ENCODE data around the gene ING5.

ING5 gene

GRCh38 chr2:241708879-241709278 is 7.0 kb downstream of the ING5 start:
- no peak for DNase-seq

- DNase-seq, result no peak
These were observed 17.3 kb downstream of the ING5 start for GRCh38 chr2:241719093-241719492.

DNA sequence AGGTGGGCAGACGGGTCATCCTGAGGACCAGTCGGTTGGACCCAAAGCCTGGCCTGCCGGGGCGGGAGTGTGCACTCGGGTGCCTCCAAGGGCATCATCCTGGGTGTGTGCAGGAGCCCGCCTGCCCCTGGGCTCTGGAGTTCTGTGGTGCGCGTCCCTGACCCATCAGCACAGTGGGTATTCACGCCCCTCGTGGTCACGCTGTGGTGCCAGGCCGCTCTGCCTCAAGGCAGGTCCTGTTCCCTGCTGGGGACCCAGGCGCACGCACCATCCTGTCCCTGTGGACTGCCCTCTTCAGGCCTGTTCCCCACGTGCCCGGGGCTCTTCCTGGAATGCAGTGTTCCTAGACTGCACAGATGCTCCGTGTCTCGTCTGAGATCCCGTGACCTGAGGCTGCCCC is 18.3 kb downstream of the ING5 start:
- no peak for DNase-seq

DNA sequence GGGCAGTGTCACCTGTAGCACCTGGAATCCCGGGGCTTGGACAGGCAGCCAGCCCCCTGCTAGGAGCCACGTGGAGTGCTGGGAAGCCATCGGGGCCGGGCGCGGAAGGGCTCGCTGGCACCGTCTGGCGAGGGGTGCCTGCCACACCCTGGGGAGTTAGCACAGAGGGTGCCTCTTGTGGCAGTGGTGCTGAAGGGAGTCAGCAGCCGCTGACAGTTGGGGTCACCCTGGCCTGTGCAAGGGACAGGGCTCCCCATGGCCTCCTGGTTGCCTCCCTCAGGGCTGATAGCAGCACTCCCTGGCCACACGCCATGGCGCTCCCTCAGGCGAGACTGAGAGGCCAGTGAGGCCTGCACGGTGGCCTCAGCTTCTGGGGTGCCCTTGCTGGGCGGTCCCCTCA is 18.7 kb downstream of the ING5 start:
- DNase-seq, result no peak

GRCh38 chr2:241721852-241722251 is 20.0 kb downstream of the ING5 start:
- no peak for DNase-seq

GRCh38 chr2:241722896-241723454 is 21.1 kb downstream of the ING5 start:
- DNase-seq, result no peak

- DNase-seq, result no peak
These were observed 22.6 kb downstream of the ING5 start for GRCh38 chr2:241724259-241724974.

GRCh38 chr2:241724975-241725870 is 23.4 kb downstream of the ING5 start:
- no peak for DNase-seq

- no peak for DNase-seq
These were observed 24.6 kb downstream of the ING5 start for GRCh38 chr2:241726459-241726858.

- DNase-seq, result no peak
These were observed 26.2 kb downstream of the ING5 start for GRCh38 chr2:241728000-241728399.

DNA sequence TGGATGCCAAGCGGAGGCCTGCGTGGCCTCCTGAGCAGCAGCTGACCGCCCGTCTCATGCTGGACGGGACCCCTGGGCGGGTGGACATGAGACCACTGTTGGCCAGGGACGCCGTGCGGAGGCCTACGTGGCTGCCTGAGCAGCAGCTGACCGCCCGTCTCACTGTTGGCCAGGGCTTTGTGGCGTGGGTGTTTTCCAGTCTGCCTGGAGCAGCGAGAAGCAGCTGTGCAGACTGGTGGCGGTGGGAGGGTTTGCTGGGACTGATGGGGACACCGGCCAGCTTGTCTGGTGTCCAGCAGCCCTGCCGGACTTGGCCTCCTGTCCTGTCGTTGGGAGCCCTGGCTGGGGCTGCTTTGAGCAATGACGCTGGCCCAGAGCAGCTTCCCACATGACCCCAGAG is 26.8 kb downstream of the ING5 start:
- DNase-seq, result no peak

DNA sequence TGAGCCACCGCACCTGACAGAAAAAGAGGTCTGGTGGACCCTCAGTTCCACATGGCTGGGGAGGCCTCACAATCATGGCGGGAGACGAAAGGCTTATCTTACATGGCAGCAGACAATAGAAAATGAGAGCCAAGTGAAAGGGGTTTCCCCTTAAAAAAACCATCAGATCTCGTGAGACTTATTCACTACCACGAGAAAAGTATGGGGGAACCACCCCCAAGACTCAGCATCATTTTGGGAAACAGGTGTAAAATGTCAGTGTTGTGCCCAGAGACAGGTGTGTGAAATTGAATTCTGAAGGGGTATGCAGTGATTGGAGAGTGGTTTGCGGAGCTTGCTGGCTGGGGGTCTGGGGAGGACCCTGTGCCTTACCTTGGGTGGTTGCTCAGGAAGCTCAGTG is 28.0 kb downstream of the ING5 start:
- DNase-seq, result no peak

- no peak for DNase-seq
These were observed 28.9 kb downstream of the ING5 start for GRCh38 chr2:241730671-241731293.

DNA sequence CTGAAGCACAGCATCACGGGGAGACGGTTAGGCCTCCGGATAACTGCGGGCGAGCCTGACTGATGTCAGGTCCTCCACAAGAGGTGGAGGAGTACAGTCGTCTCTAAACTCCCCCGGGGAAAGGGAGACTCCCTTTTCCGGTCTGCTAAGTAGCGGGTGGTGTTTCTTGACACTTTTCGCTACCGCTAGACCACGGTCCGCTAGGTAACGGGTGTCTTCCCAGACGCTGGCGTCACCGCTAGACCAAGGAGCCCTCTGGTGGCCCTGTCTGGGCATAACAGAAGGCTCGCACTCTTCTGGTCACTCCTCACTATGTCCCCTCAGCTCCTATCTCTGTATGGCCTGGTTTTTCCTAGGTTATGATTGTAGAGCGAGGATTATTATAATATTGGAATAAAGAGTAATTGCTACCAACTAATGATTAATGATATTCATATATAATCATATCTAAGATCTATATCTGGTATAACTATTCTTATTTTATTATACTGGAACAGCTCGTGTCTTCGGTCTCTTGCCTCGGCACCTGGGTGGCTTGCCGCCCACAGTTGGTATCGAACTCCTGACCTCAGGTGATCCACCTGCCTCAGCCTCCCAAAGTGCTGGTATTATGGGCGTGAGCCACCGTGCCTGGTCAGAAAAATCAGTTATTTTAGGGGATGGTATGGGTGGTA is 30.8 kb downstream of the ING5 start:
- DNase-seq, result peak; percentile 38

DNA sequence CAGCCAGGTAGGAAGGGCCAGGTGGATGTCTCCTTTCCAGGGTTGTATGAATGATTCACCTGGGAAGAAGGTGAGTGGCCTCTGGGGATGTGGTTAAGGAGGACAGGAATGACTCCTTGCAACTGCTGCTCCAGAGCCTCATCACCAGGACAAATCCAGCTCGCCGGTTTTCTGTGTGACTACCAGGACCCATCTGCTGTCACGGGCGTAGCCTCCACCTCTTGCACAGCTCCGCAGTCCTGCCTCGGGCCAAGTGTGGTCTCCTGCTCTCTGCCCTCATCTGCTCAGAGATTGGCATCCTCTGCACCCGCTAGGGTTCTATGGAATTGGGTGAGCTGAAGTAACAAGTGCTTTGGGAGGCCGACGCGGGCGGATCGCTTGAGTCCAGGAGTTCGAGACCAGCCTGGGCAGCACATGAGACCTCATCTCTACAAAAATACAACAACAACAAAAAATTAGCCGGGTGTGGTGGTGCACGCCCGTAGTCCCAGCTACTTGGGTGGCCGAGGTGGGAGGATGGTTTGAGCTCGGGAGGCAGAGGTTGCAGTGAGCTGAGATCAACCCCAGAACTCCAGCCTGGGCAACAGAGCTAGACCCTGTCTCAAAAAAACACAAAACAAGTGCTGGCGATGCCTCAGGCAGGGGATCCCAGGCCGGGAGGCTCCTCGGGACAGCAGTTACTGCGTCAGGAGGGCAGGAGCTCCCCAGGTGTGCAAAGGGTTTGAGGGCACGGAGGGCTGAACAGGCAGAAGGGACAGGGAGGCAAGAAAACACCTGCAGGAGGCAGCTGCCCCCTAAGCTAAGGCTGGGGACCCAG is 31.8 kb downstream of the ING5 start:
- peak; percentile 17 for DNase-seq

- no peak for DNase-seq
These were observed 32.3 kb downstream of the ING5 start for GRCh38 chr2:241734208-241734466.

GRCh38 chr2:241734467-241735208 is 32.8 kb downstream of the ING5 start, which contains the start of gene D2HGDH:
Gene D2HGDH, plus strand, starts transcription at chr2:241734630. Its CDS starts 595 bp downstream, at chr2:241735225.
- DNase-seq, result peak; percentile 90

DNA sequence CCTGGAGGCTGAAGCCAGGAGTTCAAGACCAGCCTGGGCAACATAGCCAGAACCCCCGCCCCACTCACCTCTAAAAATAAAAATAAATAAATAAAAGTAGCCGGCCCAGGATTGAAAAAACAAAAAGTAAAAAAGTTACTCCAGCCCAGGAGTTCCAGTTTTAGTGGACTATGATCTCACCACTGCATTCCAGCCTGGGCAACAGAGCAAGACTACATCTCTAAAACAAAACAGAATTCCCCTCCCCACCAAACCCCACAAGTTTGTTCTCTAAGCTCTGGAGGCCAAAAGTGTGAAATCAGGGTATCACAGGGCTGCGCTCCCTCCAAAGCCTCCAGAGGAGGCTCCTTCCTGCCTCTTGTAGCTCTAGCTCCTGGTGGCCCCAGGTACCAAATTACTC is 34.3 kb downstream of the ING5 start:
- no peak for DNase-seq

- DNase-seq, result no peak
These were observed 36.3 kb downstream of the ING5 start for GRCh38 chr2:241738040-241738686.

- no peak for DNase-seq
These were observed 37.3 kb downstream of the ING5 start for GRCh38 chr2:241739177-241739576.

GRCh38 chr2:241739651-241740050 is 37.8 kb downstream of the ING5 start:
- no peak for DNase-seq

All from retina (tissue), 1 donor.